GM18499 (cell line): Measurements from ENCODE around the gene CBX4.

Experiments used
- ATAC-seq: cut with Tn5 transposase; IDR thresholded peaks from one replicate; pipeline ENCODE4 v1.9.1; 2021; ENCODE audit warnings: moderate number of reproducible peaks; ENCODE audit not compliant: insufficient read depth, unreplicated experiment

CBX4 gene

GRCh38 chr17:79802736-79803420 is 36.4 kb downstream of the CBX4 start:
- ATAC-seq = no peak

DNA sequence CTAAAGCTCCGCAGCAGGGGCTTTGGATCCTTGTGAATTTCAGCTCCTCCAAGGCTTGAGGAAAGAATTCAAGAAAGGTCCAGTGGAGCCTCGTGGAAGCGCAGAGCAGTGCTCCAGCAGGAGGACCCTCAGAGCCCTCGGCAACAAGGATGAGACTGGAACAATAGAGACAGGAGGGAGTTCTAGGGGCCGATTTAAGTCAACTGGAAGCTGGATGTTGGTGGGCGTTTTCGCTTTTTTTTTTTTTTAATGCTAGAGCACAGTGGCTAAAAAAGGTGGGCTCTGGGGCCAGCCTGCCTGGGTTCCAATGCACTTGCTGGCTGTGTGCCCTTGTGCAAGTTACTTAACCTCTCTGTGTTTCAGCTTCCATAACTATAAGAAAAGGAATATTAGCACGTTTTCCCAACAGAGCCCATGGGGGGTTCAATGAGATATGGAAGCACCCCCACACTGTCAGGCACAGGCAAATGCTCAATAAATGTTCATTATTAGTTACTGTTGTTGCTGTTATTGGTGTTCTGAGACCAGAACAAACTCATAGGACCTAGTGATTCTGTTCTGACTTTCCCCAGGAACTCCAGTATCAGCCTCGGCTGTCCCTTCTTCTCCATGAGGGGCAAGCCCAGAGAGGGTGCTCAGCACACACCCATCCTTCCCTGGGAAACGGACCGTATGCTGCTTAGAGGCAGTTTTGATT is 37.1 kb downstream of the CBX4 start:
- no peak for ATAC-seq

DNA sequence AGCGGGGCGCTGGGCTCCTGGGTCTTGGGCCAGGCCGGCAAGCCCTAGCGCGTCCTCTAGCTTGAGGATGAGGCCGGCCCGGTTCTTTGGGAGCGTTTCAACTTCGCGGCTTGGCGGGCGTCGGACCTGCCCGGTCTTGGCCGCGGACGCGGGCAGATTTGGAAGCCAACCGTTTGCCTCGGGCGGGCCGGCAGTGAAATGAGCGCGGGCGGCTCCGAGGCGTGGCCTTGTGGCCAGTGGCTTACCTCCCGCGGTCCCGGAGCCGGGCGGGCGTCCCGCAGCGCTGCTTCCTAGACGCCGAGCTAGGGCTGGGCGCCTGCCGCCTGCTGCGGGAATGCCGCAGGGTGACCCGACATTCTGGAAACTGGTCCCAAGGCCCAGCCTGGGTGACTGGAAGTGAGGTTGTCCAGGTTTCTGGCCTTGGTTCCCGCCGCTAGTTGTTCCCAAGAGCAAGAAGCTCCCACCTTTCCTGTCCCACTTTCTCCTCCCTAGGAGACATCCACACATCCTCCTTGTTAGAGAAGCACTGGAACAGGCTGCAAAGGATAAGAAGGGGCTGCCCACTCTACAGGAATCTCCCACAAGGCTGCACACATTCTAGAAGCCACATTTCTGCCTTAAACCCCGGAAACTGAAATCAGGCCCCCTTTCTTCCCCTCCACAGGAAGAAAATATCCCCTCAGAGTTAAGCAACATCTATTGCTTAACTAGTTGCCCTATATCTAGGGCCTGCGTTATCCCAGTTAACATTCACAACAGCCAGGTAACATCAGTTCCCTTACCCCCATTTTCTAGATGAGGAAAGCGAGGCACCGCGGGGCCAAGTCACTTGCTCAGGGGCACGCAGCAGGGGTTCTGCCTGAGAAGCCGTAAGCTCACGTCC is 37.8 kb downstream of the CBX4 start:
- ATAC-seq = no peak

DNA sequence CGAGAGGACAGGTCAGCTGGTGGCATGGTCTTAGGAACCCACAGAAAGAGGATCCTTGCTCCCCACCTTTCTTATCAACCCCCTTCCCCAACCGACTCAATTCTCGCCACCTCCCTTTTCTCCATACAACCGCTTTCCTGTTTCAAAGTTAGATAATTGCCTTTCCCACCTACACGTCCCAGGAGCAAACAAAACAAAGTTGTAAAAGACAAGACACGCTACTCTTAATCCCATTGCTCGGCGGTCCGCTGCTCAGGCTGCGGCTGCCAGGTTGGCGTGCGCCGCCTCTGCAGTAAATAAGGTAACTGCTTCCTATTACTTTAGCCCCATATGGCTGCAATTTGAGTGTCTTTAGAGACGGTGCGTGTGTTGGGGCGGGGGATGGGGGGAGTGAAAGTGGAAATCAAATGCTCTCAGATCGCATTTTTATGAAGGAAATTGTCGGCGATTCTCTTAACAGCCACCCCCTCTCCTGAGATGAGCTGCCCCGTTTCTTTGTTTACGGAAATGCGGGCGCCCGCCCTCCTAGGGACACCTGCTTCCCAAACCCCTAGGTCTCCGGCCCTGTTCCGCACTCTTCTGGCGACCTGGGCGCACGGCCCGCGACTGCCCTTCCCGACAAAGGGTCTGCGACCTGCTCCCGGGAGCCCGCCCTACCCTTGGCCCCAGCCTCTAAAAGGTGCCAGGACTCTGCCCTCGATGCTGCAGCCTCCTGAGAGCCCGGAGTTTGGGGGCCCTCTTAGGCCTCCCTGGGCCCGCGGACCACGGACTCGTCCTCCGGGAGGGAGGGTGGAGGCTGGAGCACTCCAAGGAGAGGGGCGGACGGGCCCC is 38.7 kb downstream of the CBX4 start:
- ATAC-seq = no peak

- ATAC-seq = no peak
Observed at GRCh38 chr17:79799538-79800324, 39.5 kb downstream of the CBX4 start.

- no peak for ATAC-seq
Observed at GRCh38 chr17:79799174-79799537, 40.1 kb downstream of the CBX4 start.

DNA sequence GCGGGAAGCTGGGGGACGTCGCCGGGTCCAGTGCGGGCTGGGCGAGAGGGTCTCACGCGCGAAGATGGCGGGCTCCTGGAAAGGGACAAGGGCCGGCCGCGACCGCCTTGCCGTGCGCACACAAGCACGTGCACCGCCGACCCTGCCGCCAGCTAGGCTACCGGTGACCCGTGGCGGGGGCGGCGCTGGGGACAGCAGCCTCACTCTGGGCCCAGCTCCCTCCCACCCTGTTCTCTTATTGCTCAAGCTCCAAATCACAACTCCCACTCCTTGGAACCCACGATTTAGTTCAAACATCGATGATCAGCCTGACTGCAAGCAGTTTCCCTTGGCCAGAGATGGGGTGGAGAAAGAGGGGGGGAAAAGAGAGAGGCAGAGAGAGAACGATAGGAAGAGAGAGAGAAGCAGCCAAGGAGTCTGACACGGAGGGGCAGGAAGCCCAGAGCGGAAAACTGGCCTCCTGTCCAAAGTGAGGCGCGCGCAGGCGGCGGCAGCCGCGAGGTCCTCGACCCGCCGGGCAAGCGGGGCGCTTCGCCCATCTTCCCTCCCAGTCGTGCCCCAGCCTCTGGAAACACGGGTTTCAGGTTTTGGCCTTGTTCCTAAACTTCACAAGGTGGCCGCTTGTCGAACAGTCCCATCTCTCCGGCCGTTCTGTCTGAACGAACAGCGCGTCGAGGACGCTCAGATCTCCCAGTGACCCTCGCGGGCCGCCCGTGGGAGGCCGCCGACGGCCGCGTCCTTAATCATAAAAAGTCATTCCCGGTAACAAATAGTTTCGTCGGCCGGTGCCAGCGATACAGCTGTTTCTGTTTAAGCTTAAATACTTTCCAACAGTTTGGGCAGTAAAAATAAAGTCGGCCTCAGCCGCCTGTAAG is 40.7 kb downstream of the CBX4 start:
- no peak for ATAC-seq

DNA sequence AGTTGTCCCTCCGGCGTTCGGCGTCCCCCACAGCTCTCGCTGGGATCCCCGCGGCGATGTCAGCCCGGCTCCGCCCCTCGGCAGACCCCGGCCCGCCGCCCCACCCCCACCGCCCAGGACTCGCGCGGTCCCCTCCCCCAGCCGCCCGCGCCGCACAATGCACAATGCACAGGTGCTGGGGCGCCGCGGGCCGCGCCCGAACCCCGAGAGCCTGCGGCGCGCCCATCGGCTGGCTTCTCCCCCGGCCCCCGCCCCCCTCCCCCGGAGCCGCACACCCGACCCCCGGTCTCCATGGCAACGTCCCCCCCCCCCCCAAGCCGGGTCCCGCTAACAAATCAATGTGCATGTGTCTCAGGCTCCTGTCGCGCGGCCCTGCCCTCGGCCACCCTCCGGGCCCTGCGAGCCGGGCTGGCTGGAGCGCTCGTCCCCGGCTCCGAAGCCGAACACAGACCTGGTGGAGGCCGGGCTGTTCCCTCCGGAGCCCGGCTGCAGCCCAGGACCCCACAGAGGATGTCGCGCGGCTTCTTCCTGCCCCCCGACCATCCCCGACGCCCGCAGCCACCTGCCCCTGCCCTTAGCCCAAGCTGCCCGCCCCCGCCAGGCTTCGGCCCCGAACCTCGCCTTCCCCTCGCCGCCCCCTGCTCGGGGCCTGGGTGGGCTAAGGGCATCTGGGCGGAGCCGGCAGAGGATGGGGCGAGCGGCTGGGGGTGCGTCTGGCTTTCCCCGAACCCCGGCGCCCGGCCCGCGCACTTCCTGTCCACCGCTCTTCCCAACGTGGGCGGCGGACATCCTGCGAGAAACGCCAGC is 41.5 kb downstream of the CBX4 start:
- no peak for ATAC-seq

GRCh38 chr17:79796763-79797491 is 42.3 kb downstream of the CBX4 start, which contains the start of gene CBX8:
Gene CBX8, minus strand, starts transcription at chr17:79797077. Its CDS starts 79 bp downstream, at chr17:79796998.
- peak; percentile 67 for ATAC-seq

DNA sequence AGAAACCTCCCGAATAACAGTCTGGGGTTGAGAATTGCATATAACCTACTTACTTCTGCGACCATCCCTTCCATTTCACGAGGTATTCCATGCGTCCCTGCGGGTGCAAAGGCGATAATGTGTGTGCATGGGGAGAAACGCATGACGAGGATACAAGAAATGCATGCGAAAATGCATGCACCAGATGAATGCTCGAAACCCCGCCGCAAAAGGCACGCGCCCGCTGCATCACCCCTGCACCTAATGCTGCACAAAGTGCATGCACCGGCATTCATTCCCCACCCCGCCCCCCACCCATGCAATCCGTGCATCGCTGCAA is 42.8 kb downstream of the CBX4 start:
- no peak for ATAC-seq

GRCh38 chr17:79795795-79796443 is 43.3 kb downstream of the CBX4 start:
- no peak for ATAC-seq

DNA sequence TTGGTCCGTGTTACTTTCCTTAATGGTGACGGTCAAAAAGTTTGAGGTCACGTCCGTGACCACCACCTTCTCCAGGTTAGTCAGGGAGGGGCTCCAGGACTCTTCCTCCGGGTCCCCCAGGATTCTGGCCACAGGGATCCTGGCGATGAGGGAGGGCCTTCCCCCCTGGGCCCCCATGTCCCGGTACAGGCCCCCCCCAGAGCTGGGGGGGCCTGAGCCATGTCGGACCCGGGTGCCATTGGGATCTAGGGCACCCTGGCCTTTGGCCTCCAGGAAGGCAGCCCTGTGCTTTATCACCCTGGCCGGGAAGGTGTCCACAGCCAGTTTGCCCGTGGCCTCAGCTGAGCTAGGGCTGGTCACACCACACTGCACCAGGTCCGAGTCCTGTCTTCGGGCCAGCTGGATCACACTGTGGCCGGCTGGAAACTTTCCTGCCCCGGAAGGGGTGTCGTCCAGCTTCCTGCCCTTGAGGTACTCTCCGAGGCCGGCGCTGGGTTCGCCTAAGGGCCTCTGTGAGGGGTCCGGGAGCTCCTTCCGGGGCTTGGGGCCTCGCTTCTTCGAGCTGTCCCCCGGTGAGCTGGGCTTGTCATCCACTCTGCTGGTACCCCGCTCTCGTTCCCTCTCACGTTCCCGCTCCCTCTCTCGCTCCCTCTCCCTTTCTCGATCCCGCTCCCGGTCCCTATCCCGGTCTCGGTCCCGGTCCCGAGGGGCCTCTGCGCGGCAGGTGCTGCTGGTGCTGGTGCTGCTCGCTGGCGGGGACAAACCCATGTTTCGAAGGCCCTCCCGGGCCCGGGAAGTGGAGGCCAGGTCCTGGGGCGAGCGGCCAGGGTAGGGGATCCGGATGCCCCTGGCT is 44.4 kb downstream of the CBX4 start:
- ATAC-seq = no peak

DNA sequence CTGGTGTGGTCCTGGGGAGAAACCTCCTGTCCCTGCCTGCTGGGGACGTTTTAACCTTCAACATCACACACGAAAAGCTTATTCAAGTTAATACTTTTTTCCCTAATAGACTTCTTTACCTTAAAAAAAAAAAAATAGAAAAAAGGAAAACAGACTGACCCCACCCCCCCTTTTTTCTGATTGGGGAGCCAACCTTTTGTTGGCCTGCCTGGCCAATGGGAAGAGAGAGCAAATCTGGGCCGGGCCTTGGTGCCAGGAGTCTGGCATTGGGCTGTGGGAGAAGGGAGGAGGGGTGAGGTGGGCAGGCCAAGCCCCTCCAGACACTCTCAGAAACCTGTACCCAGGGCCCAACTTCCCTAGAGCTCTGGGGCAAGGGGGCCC is 45.3 kb downstream of the CBX4 start:
- ATAC-seq = no peak

GRCh38 chr17:79792984-79793923 is 46.0 kb downstream of the CBX4 start:
- no peak for ATAC-seq

GRCh38 chr17:79792341-79792871 is 46.8 kb downstream of the CBX4 start:
- no peak for ATAC-seq
